GM12878 (cell line): ENCODE results near the gene MAN1B1. TPM values are rescaled to one million over a fixed set of nuclear protein-coding genes. Genes with fewer than 3 reads are reported as not detected.

Experiments
- ATAC-seq: fragments of 200-7000 bp; cut with Tn5 transposase; 3 replicates; pipeline ENCODE4 v1.9.1; 2020; ENCODE audit warnings: mild to moderate bottlenecking, moderate library complexity
- BruUV-seq: library from RNA; stranded (reverse); fragments of 400-500 nt; replicated peaks from 2 replicates; lab custom pipeline; 2021; lab: Mats Ljungman, UMichigan
- CTCF ChIA-PET: fragments of 300-600 bp; sonication (Branson Sonifier 250); formaldehyde crosslinking; extraction: SDS; loops from one replicate; lab custom pipeline; 2021; ENCODE audit warnings: inconsistent platforms; lab: Yijun Ruan, JAX
- POLR2A ChIA-PET: fragments of 350-600 bp; formaldehyde crosslinking; extraction: SDS; loops from one replicate; lab custom pipeline; 2021; ENCODE audit warnings: inconsistent platforms; lab: Charles Lee
- RAD21 ChIA-PET: fragments of 300-600 bp; sonication (Branson Sonifier 250); formaldehyde crosslinking; loops from one replicate; lab custom pipeline; 2023; ENCODE audit warnings: antibody characterized with exemption; ENCODE audit not compliant: unreplicated experiment; lab: Charles Lee
- SMC1A ChIA-PET: fragments of 300-600 bp; sonication (Branson Sonifier 250); formaldehyde crosslinking; loops from one replicate; lab custom pipeline; 2023; ENCODE audit not compliant: unreplicated experiment, uncharacterized antibody; lab: Charles Lee
- DNase-seq: peaks from one replicate; pipeline ENCODE4 v3.0.0-alpha.2; 2011; ENCODE audit warnings: low read depth, low spot score
- FAIRE-seq: peaks from 3 replicates; lab custom pipeline; 2011; peaks lifted over from hg19 to GRCh38; lab: Jason Lieb, UNC
- H2AFZ ChIP-seq: 2 replicates; pipeline ENCODE4 v1.6.0; 2011; ENCODE audit warnings: low read depth, low read length, control low read depth; ENCODE audit not compliant: control insufficient read depth
- H3K27ac ChIP-seq: 2 replicates; pipeline ENCODE4 v1.5.1; 2011; ENCODE audit warnings: control low read depth; ENCODE audit not compliant: control insufficient read depth, insufficient read depth
- H3K27me3 ChIP-seq, 2 experiments: replicated peaks in 1 of 2; 2 replicates each; pipeline versions ENCODE4 v1.6.0 to v1.6.1; 2011; ENCODE audit warnings: low read length in 1 of 2; ENCODE audit not compliant: control insufficient read depth in 2 of 2, insufficient read depth in 2 of 2
- H3K36me3 ChIP-seq, 2 experiments: 2 replicates each; pipeline ENCODE4 v1.5.1; 2011; ENCODE audit warnings: low read length in 1 of 2; ENCODE audit not compliant: control insufficient read depth in 2 of 2, insufficient read depth in 2 of 2
- H3K4me1 ChIP-seq: 2 replicates; pipeline ENCODE4 v1.6.1; 2011; ENCODE audit warnings: mild to moderate bottlenecking, low read length, moderate library complexity, mixed read lengths; ENCODE audit not compliant: control insufficient read depth, insufficient read depth
- H3K4me2 ChIP-seq: 2 replicates; pipeline ENCODE4 v1.6.0; 2011; ENCODE audit warnings: control low read depth; ENCODE audit not compliant: control insufficient read depth, insufficient read depth
- H3K4me3 ChIP-seq: fragments of 200-600 bp; sonication (generic); 2 replicates; pipeline ENCODE4 v1.5.1; 2016
- H3K79me2 ChIP-seq: 2 replicates; pipeline ENCODE4 v1.6.0; 2011; ENCODE audit warnings: low read length; ENCODE audit not compliant: control insufficient read depth, insufficient read depth
- H3K9ac ChIP-seq: 2 replicates; pipeline ENCODE4 v1.8.0; 2011; ENCODE audit warnings: low read length, control low read depth, mixed read lengths; ENCODE audit not compliant: control insufficient read depth, insufficient read depth
- H3K9me3 ChIP-seq: replicated peaks from 3 replicates; pipeline ENCODE4 v1.5.1; 2011; ENCODE audit warnings: mild to moderate bottlenecking, low read length; ENCODE audit not compliant: control insufficient read depth, insufficient read depth
- H4K20me1 ChIP-seq: 2 replicates; pipeline ENCODE4 v1.6.0; 2011; ENCODE audit not compliant: control insufficient read depth, insufficient read depth
- BRCA1 ChIP-seq: IDR thresholded peaks from 2 replicates; pipeline ENCODE4 v1.6.1; 2011; ENCODE audit warnings: low read depth, low read length, improper control_type of control experiment
- EP300 ChIP-seq, 2 experiments: fragments of 150-350 bp in 1 of 2; IDR thresholded peaks; 2 replicates each; pipeline ENCODE4 v1.6.1; 2011 to 2012; ENCODE audit warnings: low read depth in 2 of 2, low read length in 2 of 2, borderline replicate concordance in 1 of 2, improper control_type of control experiment in 1 of 2, inconsistent platforms in 1 of 2; ENCODE audit not compliant: control insufficient read depth in 1 of 2
- GABPA ChIP-seq: IDR thresholded peaks from 2 replicates; pipeline ENCODE4 v1.6.1; 2014; ENCODE audit warnings: antibody characterized with exemption, low read depth, mild to moderate bottlenecking, inconsistent platforms
- MEF2B ChIP-seq: fragments of 450-650 bp; IDR thresholded peaks from 2 replicates; pipeline ENCODE4 v1.6.1; 2018; ENCODE audit warnings: mild to moderate bottlenecking, moderate library complexity; ENCODE audit not compliant: partially characterized antibody, poor library complexity, severe bottlenecking
- NFYA ChIP-seq: IDR thresholded peaks from 2 replicates; pipeline ENCODE4 v1.6.1; 2011; ENCODE audit warnings: low read depth, mild to moderate bottlenecking, low read length, improper control_type of control experiment, borderline replicate concordance
- NR2C1 ChIP-seq: fragments of 450-650 bp; IDR thresholded peaks from 2 replicates; pipeline ENCODE4 v1.6.1; 2017; ENCODE audit warnings: antibody characterized with exemption, mild to moderate bottlenecking, moderate library complexity
- PAX5 ChIP-seq: IDR thresholded peaks from 2 replicates; pipeline ENCODE4 v1.6.1; 2011; ENCODE audit warnings: low read depth, low read length, borderline replicate concordance
- PAX8 ChIP-seq: fragments of 450-650 bp; IDR thresholded peaks from 2 replicates; pipeline ENCODE4 v1.6.1; 2017; ENCODE audit warnings: mild to moderate bottlenecking, moderate library complexity
- SPI1 ChIP-seq: IDR thresholded peaks from 2 replicates; pipeline ENCODE4 v1.6.1; 2011; ENCODE audit warnings: low read depth, mild to moderate bottlenecking, low read length, moderate library complexity, borderline replicate concordance; ENCODE audit not compliant: insufficient read depth
- STAT1 ChIP-seq: fragments of 450-650 bp; conservative IDR thresholded peaks from 2 replicates; pipeline ENCODE4 v1.6.1; 2014; ENCODE audit warnings: antibody characterized with exemption, mild to moderate bottlenecking
- USF2 ChIP-seq: IDR thresholded peaks from 2 replicates; pipeline ENCODE4 v1.6.1; 2011; ENCODE audit warnings: low read depth, low read length, improper control_type of control experiment, borderline replicate concordance
- YY1 ChIP-seq: IDR thresholded peaks from 2 replicates; pipeline ENCODE4 v1.6.1; 2011; ENCODE audit warnings: low read depth, mild to moderate bottlenecking, low read length
- WGBS: methylation state at CpG from one replicate; pipeline ENCODE4 v1.1.6; 2016; ENCODE audit warnings: low lambda C conversion rate; ENCODE audit not compliant: insufficient replicate concordance, insufficient coverage; ENCODE audit errors: missing lambda C conversion rate; 5-methylcytosine and 5-hydroxymethylcytosine counted together
- in situ Hi-C: fragments of 300-500 bp; cut with MboI; formaldehyde crosslinking; loops from 9 replicates; pipeline ENCODE4 v1.14.3; 2018; ENCODE audit warnings: mixed read lengths
- intact Hi-C: fragments of 100-400 bp; cut with micrococcal nuclease; formaldehyde crosslinking; loops from one replicate; pipeline ENCODE4 v1.14.2; 2022; ENCODE audit not compliant: unreplicated experiment
- polyA plus RNA-seq, 11 experiments: library from polyadenylated mRNA; depleted of rRNA in 4 of 11; unstranded in 6 of 11; stranded (reverse) in 5 of 11; fragments of >200 nt; fragmentation: Nextera tagmentation in 4 of 11; fragmentation: Illumina TruSeq in 1 of 11; extraction: Ambion mirVana in 4 of 11; extraction: Trizol in 1 of 11; gene quantifications; 1 replicate in 1 of 11; 2 replicates in 10 of 11; pipeline versions ENCODE4 v1.2.1 to v1.2.3, GENCODE V29; 2011 to 2016; ENCODE audit warnings: inconsistent platforms in 2 of 11, missing spikeins in 2 of 11, low read depth in 1 of 11
- total RNA-seq, 4 experiments: library from RNA; depleted of rRNA in 3 of 4; stranded (reverse); fragments of >200 nt in 3 of 4; fragmentation: Illumina TruSeq in 1 of 4; extraction: Trizol in 1 of 4; gene quantifications; 2 replicates each; pipeline versions ENCODE4 v1.2.1 to v1.2.3, GENCODE V29; 2013 to 2021
- TF ChIP-seq, protein P1 (sequence below), 3 experiments: IDR thresholded peaks in 2 of 3; conservative IDR thresholded peaks in 1 of 3; 2 replicates each; pipeline ENCODE4 v1.5.1; 2011; ENCODE audit warnings: low read depth in 3 of 3, low read length in 3 of 3, mild to moderate bottlenecking in 3 of 3, control low read depth in 2 of 3, moderate library complexity in 2 of 3, inconsistent platforms in 1 of 3, mixed read lengths in 1 of 3; ENCODE audit not compliant: control insufficient read depth in 2 of 3, insufficient read depth in 1 of 3; ENCODE audit errors: extremely low read depth in 1 of 3
- TF ChIP-seq, protein P2 (sequence below): IDR thresholded peaks from 2 replicates; pipeline ENCODE4 v1.6.1; 2011; ENCODE audit warnings: borderline replicate concordance, low read depth, mild to moderate bottlenecking, moderate library complexity, low read length; ENCODE audit not compliant: insufficient read depth, poor library complexity, severe bottlenecking

The MAN1B1 gene
- total and polyA plus RNA-seq, 10 of the 15 experiments (the other 5 are each of a cell fraction or from before 2014, with no cell fraction given) = 0.71 to 34.1 (median 22.7) TPM

- SMC1A ChIA-PET = interaction anchor here (0.8 to 1.3 kb wide), 6 partner anchors 18 to 113 kb away, joined by 3 to 5 read pairs (median 3); partner anchors contain the start of gene RNF224
- intact Hi-C loops = loop anchor here (5.0 kb wide), 2 partner anchors 37 to 48 kb away; no protein-coding TSS in a partner anchor
- TF ChIP-seq EP300 (IDR thresholded peaks at IDR 0.05; ENCODE audit: borderline replicate concordance in 1 of 2, control insufficient read depth in 1 of 2, low read depth in 2 of 2, low read length in 2 of 2) (no peak), STAT1 (no peak), NFYA (no peak), YY1 (peak; percentile 78), USF2 (peak; percentile 97), MEF2B (no peak), SPI1 (no peak), PAX5 (no peak), BRCA1 (no peak), GABPA (no peak), PAX8 (no peak), NR2C1 (peak; percentile 82)
- TF ChIP-seq, protein P1, sequence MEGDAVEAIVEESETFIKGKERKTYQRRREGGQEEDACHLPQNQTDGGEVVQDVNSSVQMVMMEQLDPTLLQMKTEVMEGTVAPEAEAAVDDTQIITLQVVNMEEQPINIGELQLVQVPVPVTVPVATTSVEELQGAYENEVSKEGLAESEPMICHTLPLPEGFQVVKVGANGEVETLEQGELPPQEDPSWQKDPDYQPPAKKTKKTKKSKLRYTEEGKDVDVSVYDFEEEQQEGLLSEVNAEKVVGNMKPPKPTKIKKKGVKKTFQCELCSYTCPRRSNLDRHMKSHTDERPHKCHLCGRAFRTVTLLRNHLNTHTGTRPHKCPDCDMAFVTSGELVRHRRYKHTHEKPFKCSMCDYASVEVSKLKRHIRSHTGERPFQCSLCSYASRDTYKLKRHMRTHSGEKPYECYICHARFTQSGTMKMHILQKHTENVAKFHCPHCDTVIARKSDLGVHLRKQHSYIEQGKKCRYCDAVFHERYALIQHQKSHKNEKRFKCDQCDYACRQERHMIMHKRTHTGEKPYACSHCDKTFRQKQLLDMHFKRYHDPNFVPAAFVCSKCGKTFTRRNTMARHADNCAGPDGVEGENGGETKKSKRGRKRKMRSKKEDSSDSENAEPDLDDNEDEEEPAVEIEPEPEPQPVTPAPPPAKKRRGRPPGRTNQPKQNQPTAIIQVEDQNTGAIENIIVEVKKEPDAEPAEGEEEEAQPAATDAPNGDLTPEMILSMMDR (IDR thresholded peaks at IDR 0.05 in 2 of 3, conservative IDR thresholded peaks at IDR 0.05 in 1 of 3; ENCODE audit: control insufficient read depth in 2 of 3, extremely low read depth in 1 of 3, insufficient read depth in 1 of 3, low read depth in 3 of 3, low read length in 3 of 3) = no peak
- TF ChIP-seq, protein P2, sequence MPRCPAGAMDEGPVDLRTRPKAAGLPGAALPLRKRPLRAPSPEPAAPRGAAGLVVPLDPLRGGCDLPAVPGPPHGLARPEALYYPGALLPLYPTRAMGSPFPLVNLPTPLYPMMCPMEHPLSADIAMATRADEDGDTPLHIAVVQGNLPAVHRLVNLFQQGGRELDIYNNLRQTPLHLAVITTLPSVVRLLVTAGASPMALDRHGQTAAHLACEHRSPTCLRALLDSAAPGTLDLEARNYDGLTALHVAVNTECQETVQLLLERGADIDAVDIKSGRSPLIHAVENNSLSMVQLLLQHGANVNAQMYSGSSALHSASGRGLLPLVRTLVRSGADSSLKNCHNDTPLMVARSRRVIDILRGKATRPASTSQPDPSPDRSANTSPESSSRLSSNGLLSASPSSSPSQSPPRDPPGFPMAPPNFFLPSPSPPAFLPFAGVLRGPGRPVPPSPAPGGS = no peak
These were observed 28.0 kb downstream of the MAN1B1 start, which contains the start of gene DPP7 for GRCh38 chr9:137114613-137115393. TSS of gene DPP7 (minus strand) at chr9:137114733. CDS start at chr9:137114713, 20 bp downstream.

More at GRCh38 chr9:137114613-137115393, 28.0 kb downstream of the MAN1B1 start, which contains the start of gene DPP7:
- DNase-seq (no peak), FAIRE-seq (peak; percentile 44), ATAC-seq (peak; percentile 97)
- Histone ChIP-seq H3K36me3 (peaks cover 4 to 17% of the 10 kb centered on the region in 2 experiments; a peak in 3 of 4 replicates), H3K9ac (peak within 1 kb of the TSS; percentile 61), H3K4me3 (peak within 1 kb of the TSS; percentile 70), H3K9me3 (no peaks in the 10 kb centered on the region), H3K4me2 (peak within 1 kb of the TSS; percentile 84; the same call in 1 of the 2 replicates), H3K27ac (peak within 1 kb of the TSS; percentile 58; the same call in 1 of the 2 replicates), H2AFZ (peak within 1 kb of the TSS; percentile 83), H3K27me3 (no peaks in the 10 kb centered on the region), H3K79me2 (peaks cover 2% of the 10 kb centered on the region), H4K20me1 (no peaks in the 10 kb centered on the region), H3K4me1 (peaks cover 6% of the 10 kb centered on the region; the same call in 1 of the 2 replicates)
- ChIA-PET RAD21 (interaction anchor here (0.7 to 1.3 kb wide), 8 partner anchors 19 to 122 kb away, joined by 3 to 9 read pairs (median 4); partner anchors contain the start of genes MAN1B1 and RNF224), POLR2A (interaction anchor here (1.1 to 1.5 kb wide), 4 partner anchors 12 to 120 kb away, joined by 3 to 16 read pairs (median 4); partner anchors contain the start of gene MAN1B1), CTCF (interaction anchor here (0.6 to 1.8 kb wide), 7 partner anchors 19 to 167 kb away, joined by 3 to 7 read pairs (median 6); partner anchors contain the start of gene RNF224)
- BruUV-seq = no TSS peak
- 2% methylated on average over 53 of the region's 70 CpGs for WGBS
- in situ Hi-C loops = no loop called here
